IPS-15b (cell line): ENCODE results near the gene S100A10.

Experiments used
- H3K27me3 ChIP-seq: one replicate; pipeline ENCODE4 v1.6.1; 2013; ENCODE audit warnings: low read length; ENCODE audit not compliant: control insufficient read depth, insufficient read depth
- H3K36me3 ChIP-seq: one replicate; pipeline ENCODE4 v1.6.1; 2013; ENCODE audit warnings: low read length; ENCODE audit not compliant: control insufficient read depth, insufficient read depth
- H3K4me1 ChIP-seq: one replicate; pipeline ENCODE4 v1.6.1; 2013; ENCODE audit warnings: mild to moderate bottlenecking, low read length; ENCODE audit not compliant: control insufficient read depth, insufficient read depth
- H3K4me3 ChIP-seq: one replicate; pipeline ENCODE4 v1.5.1; 2013; ENCODE audit warnings: low read depth, low read length
- H3K9ac ChIP-seq: one replicate; pipeline ENCODE4 v1.6.1; 2013; ENCODE audit warnings: low read depth, mild to moderate bottlenecking, low read length
- H3K9me3 ChIP-seq: one replicate; pipeline ENCODE4 v1.6.1; 2013; ENCODE audit warnings: mild to moderate bottlenecking, low read length; ENCODE audit not compliant: control insufficient read depth, insufficient read depth

Gene S100A10

GRCh38 chr1:152029144-152029928 is 35.7 kb upstream of the S100A10 start:
- no peaks in the 10 kb centered on the region for H3K9me3 ChIP-seq
- no peaks in the 10 kb centered on the region for H3K4me1 ChIP-seq
- peaks cover 6% of the 10 kb centered on the region for H3K36me3 ChIP-seq
- no peak overlapping the region for H3K4me3 ChIP-seq
- no peak overlapping the region for H3K9ac ChIP-seq
- no peaks in the 10 kb centered on the region for H3K27me3 ChIP-seq

GRCh38 chr1:152026895-152027294 is 33.2 kb upstream of the S100A10 start:
- no peak overlapping the region for H3K4me3 ChIP-seq
- no peak overlapping the region for H3K9ac ChIP-seq
- no peaks in the 10 kb centered on the region for H3K36me3 ChIP-seq
- no peaks in the 10 kb centered on the region for H3K27me3 ChIP-seq
- H3K9me3 ChIP-seq = no peaks in the 10 kb centered on the region
- H3K4me1 ChIP-seq = peaks cover 3% of the 10 kb centered on the region

GRCh38 chr1:152024223-152024622 is 30.6 kb upstream of the S100A10 start:
- no peak overlapping the region for H3K4me3 ChIP-seq
- no peaks in the 10 kb centered on the region for H3K9me3 ChIP-seq
- no peak overlapping the region for H3K9ac ChIP-seq
- H3K4me1 ChIP-seq = peaks cover 7% of the 10 kb centered on the region
- H3K27me3 ChIP-seq = no peaks in the 10 kb centered on the region
- no peaks in the 10 kb centered on the region for H3K36me3 ChIP-seq

- Histone ChIP-seq H3K36me3 (no peaks in the 10 kb centered on the region), H3K9me3 (no peaks in the 10 kb centered on the region), H3K4me1 (peaks cover 7% of the 10 kb centered on the region), H3K27me3 (no peaks in the 10 kb centered on the region), H3K9ac (no peak overlapping the region), H3K4me3 (no peak overlapping the region)
These were observed 29.6 kb upstream of the S100A10 start for GRCh38 chr1:152023221-152023620.

- H3K36me3 ChIP-seq = no peaks in the 10 kb centered on the region
- peaks cover 7% of the 10 kb centered on the region for H3K4me1 ChIP-seq
- H3K9ac ChIP-seq = no peak overlapping the region
- H3K27me3 ChIP-seq = no peaks in the 10 kb centered on the region
- no peaks in the 10 kb centered on the region for H3K9me3 ChIP-seq
- H3K4me3 ChIP-seq = no peak overlapping the region
These were observed 28.8 kb upstream of the S100A10 start for GRCh38 chr1:152022474-152022873.

GRCh38 chr1:152021569-152021968 is 27.9 kb upstream of the S100A10 start:
- H3K36me3 ChIP-seq = no peaks in the 10 kb centered on the region
- no peak overlapping the region for H3K9ac ChIP-seq
- peaks cover 7% of the 10 kb centered on the region for H3K4me1 ChIP-seq
- no peaks in the 10 kb centered on the region for H3K9me3 ChIP-seq
- no peak overlapping the region for H3K4me3 ChIP-seq
- H3K27me3 ChIP-seq = no peaks in the 10 kb centered on the region

- Histone ChIP-seq H3K4me1 (peaks cover 7% of the 10 kb centered on the region), H3K36me3 (no peaks in the 10 kb centered on the region), H3K27me3 (no peaks in the 10 kb centered on the region), H3K4me3 (no peak overlapping the region), H3K9ac (no peak overlapping the region), H3K9me3 (no peaks in the 10 kb centered on the region)
These were observed 27.2 kb upstream of the S100A10 start for GRCh38 chr1:152020849-152021248.

- Histone ChIP-seq H3K27me3 (no peaks in the 10 kb centered on the region), H3K4me1 (peaks cover 9% of the 10 kb centered on the region), H3K9ac (no peak overlapping the region), H3K4me3 (no peak overlapping the region), H3K9me3 (no peaks in the 10 kb centered on the region), H3K36me3 (no peaks in the 10 kb centered on the region)
These were observed 24.9 kb upstream of the S100A10 start for GRCh38 chr1:152018537-152018936.

- Histone ChIP-seq H3K4me3 (no peak overlapping the region), H3K4me1 (peaks cover 8% of the 10 kb centered on the region), H3K36me3 (no peaks in the 10 kb centered on the region), H3K9me3 (no peaks in the 10 kb centered on the region), H3K27me3 (no peaks in the 10 kb centered on the region), H3K9ac (no peak overlapping the region)
These were observed 22.1 kb upstream of the S100A10 start for GRCh38 chr1:152015766-152016165.

- Histone ChIP-seq H3K9ac (no peak overlapping the region), H3K27me3 (no peaks in the 10 kb centered on the region), H3K9me3 (no peaks in the 10 kb centered on the region)
These were observed 21.3 kb upstream of the S100A10 start for GRCh38 chr1:152014943-152015342.

GRCh38 chr1:152013664-152014237 is 20.1 kb upstream of the S100A10 start:
- no peak overlapping the region for H3K9ac ChIP-seq
- H3K36me3 ChIP-seq = no peaks in the 10 kb centered on the region

More at GRCh38 chr1:152014943-152015342, 21.3 kb upstream of the S100A10 start:
- Histone ChIP-seq H3K4me1 (peaks cover 8% of the 10 kb centered on the region), H3K36me3 (no peaks in the 10 kb centered on the region), H3K4me3 (no peak overlapping the region)

GRCh38 chr1:152009691-152010090 is 16.0 kb upstream of the S100A10 start:
- Histone ChIP-seq H3K9me3 (no peaks in the 10 kb centered on the region), H3K9ac (no peak overlapping the region), H3K4me3 (no peak overlapping the region), H3K36me3 (no peaks in the 10 kb centered on the region), H3K4me1 (peaks cover 8% of the 10 kb centered on the region), H3K27me3 (no peaks in the 10 kb centered on the region)

More at GRCh38 chr1:152013664-152014237, 20.1 kb upstream of the S100A10 start:
- Histone ChIP-seq H3K4me1 (peaks cover 8% of the 10 kb centered on the region), H3K27me3 (no peaks in the 10 kb centered on the region), H3K9me3 (no peaks in the 10 kb centered on the region), H3K4me3 (no peak overlapping the region)
